GOT3 (cell line): ENCODE measurements around the gene BLZF1.
A peak's percentile ranks its signal among the peaks of the same experiment; 100 is the strongest.
"Not testable (repeated sequence)": the region's sequence is repeated elsewhere in the genome, so short reads cannot be mapped to it uniquely, and the experiment has no call there.

Experiments used
- DNase-seq: peaks from one replicate; lab custom pipeline; 2025; ENCODE audit warnings: mixed read lengths; lab: John Stamatoyannopoulos, UW

The BLZF1 gene, protein sequence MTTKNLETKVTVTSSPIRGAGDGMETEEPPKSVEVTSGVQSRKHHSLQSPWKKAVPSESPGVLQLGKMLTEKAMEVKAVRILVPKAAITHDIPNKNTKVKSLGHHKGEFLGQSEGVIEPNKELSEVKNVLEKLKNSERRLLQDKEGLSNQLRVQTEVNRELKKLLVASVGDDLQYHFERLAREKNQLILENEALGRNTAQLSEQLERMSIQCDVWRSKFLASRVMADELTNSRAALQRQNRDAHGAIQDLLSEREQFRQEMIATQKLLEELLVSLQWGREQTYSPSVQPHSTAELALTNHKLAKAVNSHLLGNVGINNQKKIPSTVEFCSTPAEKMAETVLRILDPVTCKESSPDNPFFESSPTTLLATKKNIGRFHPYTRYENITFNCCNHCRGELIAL

DNA sequence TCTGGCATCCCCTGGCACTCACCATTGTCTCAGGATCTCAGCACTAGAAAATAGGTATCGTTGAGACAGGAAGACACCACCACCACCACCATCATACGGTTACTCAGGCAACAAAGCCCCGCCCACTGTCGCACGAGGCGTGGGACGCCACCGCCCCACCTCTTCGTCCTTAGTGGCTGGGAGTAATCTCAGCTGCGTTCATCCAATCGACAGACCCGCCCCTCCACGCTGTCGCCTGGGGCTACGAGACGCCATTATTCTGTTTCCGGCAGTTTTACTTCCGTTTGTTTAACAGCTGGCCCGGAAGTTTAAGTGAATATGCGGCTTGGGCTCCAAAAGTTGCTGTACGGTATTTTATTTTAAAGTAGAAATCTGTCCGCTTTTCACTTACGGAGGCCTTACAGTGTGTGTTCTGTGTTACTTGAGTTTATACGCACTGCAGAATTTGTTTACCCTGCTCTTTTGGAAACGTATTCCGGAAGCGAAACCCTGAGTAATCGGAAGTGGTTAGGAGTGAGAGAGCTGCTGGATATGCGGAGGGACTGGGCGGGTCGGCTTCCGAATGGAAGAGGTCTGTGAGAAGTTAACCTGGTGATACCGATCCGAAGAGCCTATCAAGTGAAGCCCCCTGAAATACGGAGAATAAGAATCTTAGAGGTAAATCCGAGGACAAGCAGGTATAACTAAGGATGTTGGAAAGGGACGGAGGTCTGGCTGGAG is at the start of gene BLZF1, which contains the start of gene NME7:
Gene BLZF1, plus strand, starts transcription at position 510 of the 720 bp plus-strand sequence. CDS start 1,328 bp downstream, outside the sequence.
Gene NME7, minus strand, starts transcription at position 112 of the 720 bp plus-strand sequence. Its CDS starts 87 bp downstream, at position 25.
- DNase-seq, result peak; percentile 100

DNA sequence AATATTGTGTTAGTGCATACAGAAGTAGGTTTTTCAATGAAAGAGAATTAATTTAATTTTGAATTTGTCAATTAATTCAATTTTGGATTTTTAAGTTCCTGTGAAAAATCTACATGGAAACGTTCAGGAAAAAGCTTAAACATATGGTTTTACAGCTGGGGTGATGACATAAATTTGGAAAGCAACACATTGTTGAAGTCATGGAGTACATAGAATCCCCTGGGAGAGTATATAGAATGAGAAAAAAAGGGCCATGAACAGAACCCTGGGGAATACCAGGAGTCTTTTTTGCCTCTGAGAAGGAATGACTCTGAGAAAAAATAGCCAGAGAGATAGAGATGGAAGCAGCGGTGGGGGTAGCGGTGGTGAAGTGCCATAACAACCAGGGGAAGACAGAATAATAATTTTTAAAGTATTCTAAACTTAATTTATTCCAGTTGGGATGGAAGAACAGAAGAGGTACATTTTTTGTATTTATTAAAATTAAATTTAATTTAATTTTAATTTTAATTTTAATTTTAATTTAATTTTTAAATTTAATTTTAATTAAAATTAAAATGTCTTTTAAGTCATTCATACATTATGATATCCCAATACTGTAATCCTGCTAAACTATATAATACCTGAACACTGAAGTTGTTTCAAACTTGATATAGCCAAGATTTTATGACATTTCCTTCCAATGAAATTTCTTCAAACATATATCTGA is 49.3 kb upstream of the BLZF1 start:
- no peak for DNase-seq

DNA sequence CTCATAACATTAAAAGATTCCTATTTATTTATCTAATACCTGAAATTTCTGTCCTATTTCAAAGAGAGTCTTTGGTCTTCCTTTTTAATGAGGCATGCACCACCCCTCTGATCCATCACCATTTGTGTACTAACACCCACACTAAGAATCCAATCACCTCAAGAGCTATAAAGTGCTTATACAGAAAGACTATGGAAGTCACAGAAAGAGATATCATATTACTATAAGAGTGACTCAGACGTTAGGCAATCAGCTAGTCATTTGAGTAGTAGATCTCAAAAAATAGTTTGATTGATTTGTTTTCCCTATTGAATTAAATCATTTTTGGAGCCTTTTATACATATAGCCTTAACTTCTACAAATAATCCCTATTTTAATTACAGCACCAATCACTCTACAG is 46.5 kb upstream of the BLZF1 start:
- DNase-seq, result no peak

DNA sequence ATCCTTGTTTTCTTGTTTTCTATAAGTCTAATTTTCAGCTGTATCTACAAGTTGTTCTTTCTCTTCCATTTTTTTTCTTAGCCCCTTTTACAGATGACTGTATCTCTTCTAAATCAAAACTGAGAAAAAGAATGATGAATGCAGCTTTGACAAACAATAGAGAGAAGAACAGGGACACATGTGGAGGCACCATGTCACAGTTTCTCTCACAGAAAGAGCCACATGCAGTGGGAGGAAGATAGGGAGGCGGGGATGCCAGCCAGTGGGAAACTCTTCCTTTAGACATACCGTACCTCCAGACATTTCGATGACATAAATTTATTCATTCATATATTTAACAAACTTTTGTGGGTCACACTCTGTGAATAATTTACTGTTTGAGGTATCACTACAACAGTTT is 45.9 kb upstream of the BLZF1 start:
- no peak for DNase-seq

DNA sequence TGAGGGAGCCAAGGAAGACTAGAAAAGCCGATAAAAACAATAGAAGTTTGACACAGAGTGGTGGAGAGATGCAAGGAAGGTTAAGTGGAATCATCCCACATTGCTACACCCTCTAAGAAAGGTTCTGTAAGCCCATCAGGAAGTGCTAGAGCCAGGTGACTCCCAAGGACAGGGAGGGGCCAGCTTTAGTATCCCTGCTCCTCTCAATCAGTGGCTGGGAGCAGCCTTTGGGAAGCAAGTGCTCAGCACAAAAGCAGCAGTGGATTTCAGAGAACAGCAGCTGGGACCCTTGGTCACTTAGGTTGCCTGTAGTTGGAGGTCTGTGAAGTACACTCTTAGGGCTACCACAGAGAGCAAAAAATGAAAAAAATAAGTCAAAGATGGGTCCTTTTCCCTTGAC is 42.9 kb upstream of the BLZF1 start:
- DNase-seq, result no peak

DNA sequence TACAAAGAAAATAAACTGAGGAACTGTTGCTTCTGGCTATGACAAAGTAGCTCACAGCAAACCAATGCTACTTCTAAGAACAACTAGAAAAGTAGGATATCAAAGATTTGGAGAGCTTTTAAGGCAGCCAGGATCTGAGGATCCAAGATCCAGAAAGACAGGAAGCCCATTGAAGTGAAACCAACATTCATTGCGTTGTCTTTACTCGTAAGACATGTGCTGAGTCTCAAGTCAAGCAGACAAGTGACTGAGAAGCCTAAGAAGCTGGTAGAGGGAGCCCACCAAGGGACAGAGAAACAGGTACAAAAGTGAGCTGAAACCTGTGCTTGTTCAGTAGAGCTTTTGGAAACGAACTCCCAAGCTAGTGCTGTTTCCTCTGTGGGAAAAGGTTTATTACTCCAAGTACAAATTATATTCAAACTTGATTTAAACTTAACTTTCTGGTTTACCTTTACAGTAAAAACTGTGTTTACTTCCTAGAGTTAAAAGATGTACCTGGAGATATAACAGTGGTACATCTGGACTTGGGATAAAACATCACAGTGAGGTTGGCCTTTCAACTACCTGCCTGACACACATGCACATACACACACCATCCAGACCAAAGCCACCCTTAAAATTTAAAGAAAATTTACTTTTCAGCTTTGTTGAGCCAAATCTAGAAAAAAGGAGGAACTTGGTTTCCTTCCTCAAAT is 41.6 kb upstream of the BLZF1 start:
- no peak for DNase-seq

DNA sequence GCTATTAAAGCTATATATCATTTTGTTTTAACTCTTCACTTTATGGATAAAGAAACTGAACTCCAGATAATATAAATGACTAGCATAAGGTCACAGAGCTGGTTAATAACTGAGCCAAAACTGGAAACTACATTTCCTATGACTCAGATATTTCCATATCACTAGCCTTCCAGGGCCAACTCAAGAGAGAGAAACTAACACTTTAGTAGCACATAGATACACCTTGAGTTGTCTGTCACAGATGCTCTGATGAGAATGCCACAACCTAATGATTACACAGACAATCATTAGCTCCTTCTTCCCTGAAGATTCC is 41.1 kb upstream of the BLZF1 start:
- no peak for DNase-seq

DNA sequence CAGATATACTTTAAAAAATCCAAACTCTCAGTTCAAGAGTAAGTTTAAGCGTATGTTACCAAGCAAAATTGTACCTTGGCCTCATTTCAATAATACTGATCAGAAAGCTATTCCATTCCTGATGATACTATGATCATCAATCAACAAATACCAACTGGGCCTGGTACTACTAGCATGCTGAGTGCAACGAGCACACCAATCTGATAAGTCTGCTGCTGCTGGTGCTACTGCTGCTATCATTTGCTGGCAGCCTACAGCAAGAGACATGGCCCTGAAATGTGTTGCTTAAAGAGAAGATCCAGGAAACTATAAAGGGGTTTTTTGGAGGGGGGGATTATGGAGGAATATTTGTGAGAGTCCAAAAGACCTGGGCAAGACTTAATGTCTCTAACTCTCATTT is 40.1 kb upstream of the BLZF1 start:
- DNase-seq, result no peak

DNA sequence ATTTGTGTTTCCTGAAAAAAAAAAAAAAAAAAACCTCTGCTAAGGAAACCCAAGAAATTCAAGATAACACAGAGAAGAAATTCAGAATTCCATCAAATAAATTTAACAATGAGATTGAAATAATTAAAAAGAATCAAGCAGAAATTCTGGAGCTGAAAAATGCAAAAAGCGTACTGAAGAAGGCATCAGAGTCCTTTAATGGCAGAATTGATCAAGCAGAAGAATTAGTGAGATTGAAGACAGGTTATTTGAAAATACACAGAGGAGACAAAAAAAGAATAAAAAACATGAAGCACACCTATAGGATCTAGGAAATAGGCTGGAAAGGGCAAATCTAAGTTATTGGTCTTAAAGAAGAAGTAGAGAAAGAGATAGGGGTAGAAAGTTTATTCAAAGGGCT is 38.6 kb upstream of the BLZF1 start:
- no peak for DNase-seq

DNA sequence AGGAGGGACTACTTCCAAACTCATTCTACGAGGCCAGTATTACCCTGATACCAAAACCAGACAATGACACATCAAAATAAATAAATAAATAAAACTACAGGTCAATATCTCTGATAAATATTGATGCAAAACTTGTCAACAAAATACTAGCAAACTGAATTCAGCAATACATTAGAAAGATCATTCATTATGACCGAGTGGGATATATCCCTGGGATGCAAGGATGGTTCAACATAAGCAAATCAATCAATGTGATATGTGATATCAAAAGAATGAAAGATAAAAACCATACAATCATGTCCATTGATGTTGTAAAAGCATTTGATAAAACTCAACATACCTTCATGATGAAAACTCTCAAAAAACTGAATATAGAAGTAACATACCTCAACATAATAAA is 37.1 kb upstream of the BLZF1 start:
- no peak for DNase-seq

DNA sequence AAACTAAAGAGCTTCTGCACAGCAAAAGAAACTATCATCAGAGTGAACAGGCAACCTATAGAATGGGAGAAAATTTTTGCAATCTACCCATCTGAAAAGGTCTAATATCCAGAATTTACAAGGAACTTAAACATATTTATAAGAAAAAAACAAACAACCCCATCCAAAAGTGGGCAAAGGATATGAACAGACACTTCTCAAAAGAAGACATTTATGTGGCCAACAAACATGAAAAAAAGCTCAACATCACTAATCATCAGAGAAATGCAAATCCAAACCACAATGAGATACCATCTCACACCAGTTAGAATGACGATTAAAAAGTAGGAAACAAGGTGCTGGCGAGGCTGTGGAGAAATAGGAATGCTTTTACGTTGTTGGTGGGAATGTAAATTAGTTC is 33.3 kb upstream of the BLZF1 start:
- DNase-seq, result not testable (repeated sequence)

DNA sequence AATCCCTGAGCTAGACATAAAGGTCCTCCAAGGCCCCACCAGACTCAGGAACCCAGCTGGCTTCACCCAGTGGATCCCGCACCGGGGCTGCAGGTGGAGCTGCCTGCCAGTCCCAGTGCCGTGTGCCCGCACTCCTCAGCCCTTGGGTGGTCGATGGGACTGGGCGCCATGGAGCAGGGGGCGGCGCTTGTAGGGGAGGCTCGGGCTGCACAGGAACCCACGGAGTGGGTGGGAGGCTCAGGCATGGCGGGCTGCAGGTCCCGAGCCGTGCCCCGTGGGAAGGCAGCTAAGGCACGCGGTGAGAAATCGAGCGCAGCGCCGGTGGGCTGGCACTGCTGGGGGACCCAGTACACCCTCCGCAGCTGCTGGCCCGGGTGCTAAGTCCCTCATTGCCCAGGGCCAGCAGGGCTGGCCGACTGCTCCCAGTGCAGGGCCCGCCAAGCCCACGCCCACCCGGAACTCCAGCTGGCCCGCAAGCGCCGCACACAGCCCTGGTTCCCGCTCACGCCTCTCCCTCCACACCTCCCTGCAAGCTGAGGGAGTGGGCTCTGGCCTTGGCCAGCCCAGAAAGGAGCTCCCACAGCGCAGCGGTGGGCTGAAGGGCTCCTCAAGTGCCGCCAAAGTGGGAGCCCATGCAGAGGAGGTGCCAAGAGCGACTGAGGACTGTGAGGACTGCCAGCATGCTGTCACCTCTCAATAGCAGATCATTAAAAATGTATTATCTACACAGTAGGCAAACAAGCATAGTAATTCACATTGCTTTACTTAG is 30.9 kb upstream of the BLZF1 start:
- not testable (repeated sequence) for DNase-seq

DNA sequence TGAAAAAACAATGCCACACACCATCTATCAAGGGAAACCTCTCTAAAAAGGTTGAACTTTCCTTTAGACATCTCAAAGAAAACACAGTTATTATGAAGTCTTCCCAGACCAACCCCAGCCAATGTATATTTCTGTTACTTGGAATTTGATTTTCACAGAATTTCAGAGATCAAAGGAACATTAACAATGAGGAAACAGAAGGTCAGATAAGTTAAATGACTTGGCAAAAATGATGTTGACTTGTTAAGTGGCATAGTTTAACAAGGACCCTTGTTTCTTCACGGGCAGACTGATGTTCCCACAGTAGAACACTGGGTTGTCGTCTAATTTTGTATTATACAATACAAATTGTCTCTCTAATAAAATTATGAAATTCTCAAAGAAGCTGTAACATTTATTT is 29.4 kb upstream of the BLZF1 start:
- no peak for DNase-seq

DNA sequence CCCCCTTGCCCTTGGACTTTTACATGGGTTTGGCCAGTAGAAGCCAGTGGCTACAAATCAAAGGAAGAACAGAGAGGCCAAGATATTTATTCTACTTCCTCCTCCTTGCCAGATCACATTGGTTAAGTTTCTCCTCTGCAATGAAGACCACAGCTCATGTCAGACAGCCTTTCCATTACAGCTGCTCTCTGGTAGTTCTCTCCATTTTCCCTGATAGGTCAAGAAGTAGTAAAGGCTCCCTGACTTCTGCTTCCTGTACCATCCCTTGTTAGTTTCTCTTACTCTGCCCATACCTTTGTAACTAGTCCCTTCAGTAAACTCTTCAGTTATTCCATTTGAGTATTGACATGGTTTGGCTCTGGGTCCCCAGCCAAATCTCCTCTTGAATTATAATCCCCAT is 28.2 kb upstream of the BLZF1 start:
- DNase-seq, result no peak

DNA sequence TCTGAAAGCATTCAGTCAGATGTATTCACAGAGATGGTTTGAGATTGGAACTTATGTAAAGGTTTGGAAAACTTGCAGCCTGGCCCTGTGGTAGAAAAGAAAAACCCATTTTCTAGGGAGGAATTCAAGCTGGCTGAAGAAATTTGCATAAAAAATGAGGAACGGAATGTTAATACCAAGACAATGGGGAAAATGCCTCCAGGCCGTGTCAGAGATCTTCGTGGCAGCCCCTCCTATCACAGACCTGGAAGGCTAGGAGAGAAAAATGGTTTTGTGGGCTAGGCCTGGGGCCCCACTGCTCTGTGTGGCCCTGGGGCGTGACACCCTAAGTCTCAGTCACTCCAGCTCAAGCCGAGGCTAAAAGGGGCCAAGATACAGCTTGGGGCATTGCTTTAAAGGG is 27.1 kb upstream of the BLZF1 start:
- no peak for DNase-seq

DNA sequence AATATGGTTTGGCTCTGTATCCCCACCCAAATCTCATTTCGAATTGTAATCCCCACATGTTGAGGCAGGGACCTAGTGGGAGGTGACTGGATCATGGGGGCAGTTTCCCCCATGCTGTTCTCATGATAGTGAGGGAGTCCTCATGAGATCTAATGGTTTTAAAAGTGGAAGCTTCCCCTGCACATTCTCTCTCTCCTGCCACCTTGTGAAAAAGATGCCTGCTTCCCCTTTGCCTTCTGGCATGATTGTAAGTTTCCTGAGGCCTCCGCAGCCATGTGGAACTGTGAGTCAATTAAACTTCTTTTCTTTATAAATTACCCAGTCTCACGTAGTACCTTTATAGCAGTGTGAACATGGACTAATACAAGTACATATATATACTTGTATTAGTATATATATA is 25.9 kb upstream of the BLZF1 start:
- not testable (repeated sequence) for DNase-seq

DNA sequence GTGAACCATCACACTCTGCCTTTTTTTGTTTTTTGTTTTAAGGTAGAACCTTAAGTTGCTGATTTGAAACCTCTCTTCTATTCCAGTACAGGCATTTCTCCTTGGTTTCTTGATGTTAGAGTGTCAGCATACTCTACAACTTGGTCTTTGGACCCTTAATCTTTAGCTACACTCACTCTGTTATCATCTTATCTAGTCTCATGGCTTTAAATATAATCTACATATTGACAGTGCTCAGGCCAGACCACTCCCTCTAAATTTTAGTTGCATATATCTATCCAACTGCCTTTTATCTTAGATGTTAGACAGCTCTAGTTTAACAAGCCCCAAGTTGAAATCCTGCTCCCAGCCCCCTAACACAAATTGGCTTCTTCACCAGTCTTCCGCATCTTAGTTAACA is 22.5 kb upstream of the BLZF1 start:
- no peak for DNase-seq

DNA sequence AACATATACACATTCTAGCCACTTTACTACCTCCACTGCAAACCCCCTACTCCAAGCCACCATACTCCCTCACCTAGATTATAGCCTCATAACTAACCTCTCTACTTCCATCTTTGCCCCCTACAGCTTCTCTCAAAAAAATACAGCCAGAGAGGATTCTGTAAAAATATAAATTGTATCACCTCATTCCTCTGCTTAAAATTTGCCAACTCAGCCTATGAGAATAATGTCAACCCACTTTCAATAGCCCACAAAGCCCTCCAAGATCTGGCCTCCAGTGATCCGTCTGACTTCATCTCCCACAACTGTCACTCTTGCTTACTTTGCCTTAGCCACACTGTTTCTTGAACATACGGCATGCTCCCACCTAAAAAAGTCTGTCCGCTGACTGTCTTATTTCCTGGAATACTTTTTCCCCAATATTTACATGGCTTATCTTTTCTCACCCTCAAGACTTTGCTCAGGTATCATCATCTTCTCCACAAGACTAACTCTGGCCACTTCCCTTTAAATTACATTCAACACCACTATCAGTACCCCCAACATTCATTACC is 21.9 kb upstream of the BLZF1 start:
- no peak for DNase-seq

DNA sequence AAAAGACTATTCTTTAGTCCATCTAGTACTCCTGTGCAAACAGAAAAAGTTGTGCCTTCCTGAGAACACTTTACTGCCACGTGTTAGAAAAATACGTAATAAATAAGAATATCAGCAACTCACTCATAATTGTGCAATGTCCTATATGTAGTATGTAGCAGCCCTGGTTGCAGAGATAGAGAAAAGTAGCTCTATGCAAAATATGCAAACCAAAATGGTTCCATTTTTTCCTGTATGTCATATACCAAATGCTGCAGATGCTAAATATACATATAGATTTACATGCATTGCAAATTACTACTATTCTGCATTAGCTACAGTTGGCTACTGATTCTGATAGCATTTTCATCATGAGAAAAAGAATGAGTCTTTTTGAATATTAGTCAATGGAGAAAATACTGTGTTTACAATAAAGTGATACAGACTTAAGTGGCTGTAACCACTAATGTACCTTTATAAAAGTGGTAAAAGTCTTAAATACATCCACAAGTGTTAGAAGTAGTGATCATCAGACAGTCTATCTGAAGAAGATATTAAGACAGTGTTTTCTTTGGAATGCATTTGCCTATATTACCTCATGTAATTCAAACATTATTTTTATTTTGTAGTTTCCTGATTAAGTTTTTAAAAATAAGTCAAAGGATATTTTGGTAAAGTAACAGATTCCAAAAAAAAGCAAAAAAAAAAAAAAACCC is 20.2 kb upstream of the BLZF1 start:
- no peak for DNase-seq

DNA sequence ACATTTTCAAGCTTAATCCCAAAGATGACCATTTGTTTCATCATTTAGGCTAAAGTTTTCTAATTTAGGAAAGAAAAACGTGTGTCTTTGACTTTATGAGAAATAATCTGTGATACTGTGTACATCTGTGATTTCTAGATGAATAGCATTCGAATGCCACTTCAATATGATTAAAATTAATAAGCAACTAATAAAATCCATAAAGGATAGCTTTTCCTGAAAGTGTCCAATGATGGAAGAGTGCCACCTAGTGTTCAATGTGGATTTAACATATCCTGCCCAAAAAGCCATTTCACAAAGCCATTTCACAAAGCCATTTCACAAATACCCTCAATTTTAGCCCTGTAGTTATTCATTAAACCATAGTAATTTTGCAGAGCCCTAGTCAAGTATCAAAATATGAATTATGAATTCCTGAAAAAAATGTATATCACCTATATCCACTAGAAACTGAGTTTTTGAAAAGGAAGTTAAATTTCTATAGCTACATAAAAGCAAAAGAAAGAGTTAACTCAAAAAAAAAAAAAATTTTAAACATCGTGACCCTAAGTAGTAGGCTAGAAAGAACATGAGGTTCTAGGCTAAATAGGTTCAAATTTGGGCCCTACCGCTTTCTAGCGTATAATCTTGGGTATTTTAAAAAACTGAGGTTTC is 19.5 kb upstream of the BLZF1 start:
- no peak for DNase-seq
